ENCODE data around the gene CACNA1G.

The CACNA1G gene

GRCh38 chr17:50580646-50581045 lies 20.1 kb downstream of the CACNA1G start:
- H3K27me3 Mint-ChIP-seq: peaks cover 57% of the 10 kb centered on the region
- ATAC-seq (replicated peaks; ENCODE audit: extremely low read depth, poor library complexity, severe bottlenecking): no peak

GRCh38 chr17:50581316-50581715 lies 20.8 kb downstream of the CACNA1G start:
- Mint-ChIP-seq H3K27ac (ENCODE audit: low read depth) (no peak overlapping the region), H3K9me3 (no peaks in the 10 kb centered on the region), H3K4me1 (no peaks in the 10 kb centered on the region), H3K4me3 (no peak overlapping the region), H3K36me3 (ENCODE audit: insufficient read depth) (no peaks in the 10 kb centered on the region), H3K27me3 (peaks cover 60% of the 10 kb centered on the region)
- no peak for ATAC-seq (replicated peaks; ENCODE audit: extremely low read depth, poor library complexity, severe bottlenecking)
- no peak for DNase-seq (ENCODE audit: low spot score in 2 of 2)

More at GRCh38 chr17:50580646-50581045, 20.1 kb downstream of the CACNA1G start:
- DNase-seq (ENCODE audit: low spot score in 2 of 2): no peak
- no peaks in the 10 kb centered on the region for H3K36me3 Mint-ChIP-seq (ENCODE audit: insufficient read depth)
- H3K27ac Mint-ChIP-seq (ENCODE audit: low read depth): no peak overlapping the region
- no peaks in the 10 kb centered on the region for H3K4me1 Mint-ChIP-seq
- H3K4me3 Mint-ChIP-seq: no peak overlapping the region
- H3K9me3 Mint-ChIP-seq: no peaks in the 10 kb centered on the region

GRCh38 chr17:50582741-50583140 lies 22.2 kb downstream of the CACNA1G start:
- H3K4me1 Mint-ChIP-seq: no peaks in the 10 kb centered on the region
- H3K9me3 Mint-ChIP-seq: no peaks in the 10 kb centered on the region
- H3K27ac Mint-ChIP-seq (ENCODE audit: low read depth): no peak overlapping the region
- no peak for DNase-seq (ENCODE audit: low spot score in 2 of 2)
- ATAC-seq (replicated peaks; ENCODE audit: extremely low read depth, poor library complexity, severe bottlenecking): no peak
- H3K4me3 Mint-ChIP-seq: no peak overlapping the region
- H3K36me3 Mint-ChIP-seq (ENCODE audit: insufficient read depth): no peaks in the 10 kb centered on the region
- H3K27me3 Mint-ChIP-seq: peaks cover 64% of the 10 kb centered on the region

- Mint-ChIP-seq H3K4me3 (no peak overlapping the region), H3K4me1 (no peaks in the 10 kb centered on the region), H3K36me3 (ENCODE audit: insufficient read depth) (no peaks in the 10 kb centered on the region), H3K27me3 (peaks cover 59% of the 10 kb centered on the region), H3K27ac (ENCODE audit: low read depth) (no peak overlapping the region), H3K9me3 (no peaks in the 10 kb centered on the region)
- ATAC-seq (replicated peaks; ENCODE audit: extremely low read depth, poor library complexity, severe bottlenecking) (no peak), DNase-seq (ENCODE audit: low spot score in 2 of 2) (no peak)
These were observed 23.1 kb downstream of the CACNA1G start for GRCh38 chr17:50583641-50584040.

GRCh38 chr17:50584116-50584515 lies 23.6 kb downstream of the CACNA1G start:
- Mint-ChIP-seq H3K4me1 (no peaks in the 10 kb centered on the region), H3K27ac (ENCODE audit: low read depth) (no peak overlapping the region), H3K9me3 (no peaks in the 10 kb centered on the region), H3K36me3 (ENCODE audit: insufficient read depth) (no peaks in the 10 kb centered on the region), H3K4me3 (no peak overlapping the region), H3K27me3 (peaks cover 54% of the 10 kb centered on the region)
- ATAC-seq (replicated peaks; ENCODE audit: extremely low read depth, poor library complexity, severe bottlenecking) (no peak), DNase-seq (ENCODE audit: low spot score in 2 of 2) (no peak)

- DNase-seq (ENCODE audit: low spot score in 2 of 2): no peak
- Mint-ChIP-seq H3K27ac (ENCODE audit: low read depth) (no peak overlapping the region), H3K27me3 (peaks cover 52% of the 10 kb centered on the region), H3K4me3 (no peak overlapping the region), H3K4me1 (no peaks in the 10 kb centered on the region), H3K9me3 (no peaks in the 10 kb centered on the region), H3K36me3 (ENCODE audit: insufficient read depth) (no peaks in the 10 kb centered on the region)
- ATAC-seq (replicated peaks; ENCODE audit: extremely low read depth, poor library complexity, severe bottlenecking): no peak
These were observed 24.2 kb downstream of the CACNA1G start for GRCh38 chr17:50584749-50585148.

GRCh38 chr17:50585346-50585745 lies 24.8 kb downstream of the CACNA1G start:
- no peak for ATAC-seq (replicated peaks; ENCODE audit: extremely low read depth, poor library complexity, severe bottlenecking)
- Mint-ChIP-seq H3K27me3 (peaks cover 50% of the 10 kb centered on the region), H3K36me3 (ENCODE audit: insufficient read depth) (no peaks in the 10 kb centered on the region), H3K4me3 (no peak overlapping the region), H3K27ac (ENCODE audit: low read depth) (no peak overlapping the region), H3K9me3 (no peaks in the 10 kb centered on the region), H3K4me1 (no peaks in the 10 kb centered on the region)
- no peak for DNase-seq (ENCODE audit: low spot score in 2 of 2)

GRCh38 chr17:50585891-50586290 lies 25.4 kb downstream of the CACNA1G start:
- H3K27me3 Mint-ChIP-seq: peaks cover 45% of the 10 kb centered on the region

GRCh38 chr17:50586421-50587247 lies 26.1 kb downstream of the CACNA1G start:
- H3K27me3 Mint-ChIP-seq: peaks cover 37% of the 10 kb centered on the region
- H3K9me3 Mint-ChIP-seq: no peaks in the 10 kb centered on the region
- H3K27ac Mint-ChIP-seq (ENCODE audit: low read depth): peak overlapping the region; percentile 45
- no peak overlapping the region for H3K4me3 Mint-ChIP-seq
- no peak for DNase-seq (ENCODE audit: low spot score in 2 of 2)
- no peaks in the 10 kb centered on the region for H3K4me1 Mint-ChIP-seq
- no peak for ATAC-seq (replicated peaks; ENCODE audit: extremely low read depth, poor library complexity, severe bottlenecking)
- no peaks in the 10 kb centered on the region for H3K36me3 Mint-ChIP-seq (ENCODE audit: insufficient read depth)

More at GRCh38 chr17:50585891-50586290, 25.4 kb downstream of the CACNA1G start:
- no peak for ATAC-seq (replicated peaks; ENCODE audit: extremely low read depth, poor library complexity, severe bottlenecking)
- H3K4me1 Mint-ChIP-seq: no peaks in the 10 kb centered on the region
- H3K4me3 Mint-ChIP-seq: no peak overlapping the region
- no peaks in the 10 kb centered on the region for H3K9me3 Mint-ChIP-seq
- H3K36me3 Mint-ChIP-seq (ENCODE audit: insufficient read depth): no peaks in the 10 kb centered on the region
- H3K27ac Mint-ChIP-seq (ENCODE audit: low read depth): peak overlapping the region; percentile 45
- DNase-seq (ENCODE audit: low spot score in 2 of 2): no peak

- Mint-ChIP-seq H3K4me3 (no peak overlapping the region), H3K27me3 (peaks cover 35% of the 10 kb centered on the region), H3K36me3 (ENCODE audit: insufficient read depth) (no peaks in the 10 kb centered on the region), H3K9me3 (no peaks in the 10 kb centered on the region), H3K27ac (ENCODE audit: low read depth) (no peak overlapping the region), H3K4me1 (no peaks in the 10 kb centered on the region)
- ATAC-seq (replicated peaks; ENCODE audit: extremely low read depth, poor library complexity, severe bottlenecking): no peak
- DNase-seq (ENCODE audit: low spot score in 2 of 2): no peak
These were observed 27.1 kb downstream of the CACNA1G start for GRCh38 chr17:50587571-50587970.

GRCh38 chr17:50588391-50589049 lies 28.0 kb downstream of the CACNA1G start:
- H3K4me3 Mint-ChIP-seq: no peak overlapping the region
- H3K27ac Mint-ChIP-seq (ENCODE audit: low read depth): no peak overlapping the region

GRCh38 chr17:50589095-50589705 lies 28.7 kb downstream of the CACNA1G start:
- ATAC-seq (replicated peaks; ENCODE audit: extremely low read depth, poor library complexity, severe bottlenecking) (no peak), DNase-seq (ENCODE audit: low spot score in 2 of 2) (no peak)
- Mint-ChIP-seq H3K36me3 (ENCODE audit: insufficient read depth) (no peaks in the 10 kb centered on the region), H3K4me3 (no peak overlapping the region), H3K4me1 (no peaks in the 10 kb centered on the region), H3K27ac (ENCODE audit: low read depth) (no peak overlapping the region), H3K9me3 (no peaks in the 10 kb centered on the region), H3K27me3 (peaks cover 21% of the 10 kb centered on the region)

More at GRCh38 chr17:50588391-50589049, 28.0 kb downstream of the CACNA1G start:
- DNase-seq (ENCODE audit: low spot score in 2 of 2): no peak
- Mint-ChIP-seq H3K36me3 (ENCODE audit: insufficient read depth) (no peaks in the 10 kb centered on the region), H3K4me1 (no peaks in the 10 kb centered on the region), H3K9me3 (no peaks in the 10 kb centered on the region), H3K27me3 (peaks cover 28% of the 10 kb centered on the region)
- no peak for ATAC-seq (replicated peaks; ENCODE audit: extremely low read depth, poor library complexity, severe bottlenecking)

Measured in central memory CD8-positive, alpha-beta T cell (primary cell).